ENCODE measurements around the gene SLC22A7.
A peak's percentile ranks its signal among the peaks of the same experiment; 100 is the strongest.

SLC22A7 gene

DNA sequence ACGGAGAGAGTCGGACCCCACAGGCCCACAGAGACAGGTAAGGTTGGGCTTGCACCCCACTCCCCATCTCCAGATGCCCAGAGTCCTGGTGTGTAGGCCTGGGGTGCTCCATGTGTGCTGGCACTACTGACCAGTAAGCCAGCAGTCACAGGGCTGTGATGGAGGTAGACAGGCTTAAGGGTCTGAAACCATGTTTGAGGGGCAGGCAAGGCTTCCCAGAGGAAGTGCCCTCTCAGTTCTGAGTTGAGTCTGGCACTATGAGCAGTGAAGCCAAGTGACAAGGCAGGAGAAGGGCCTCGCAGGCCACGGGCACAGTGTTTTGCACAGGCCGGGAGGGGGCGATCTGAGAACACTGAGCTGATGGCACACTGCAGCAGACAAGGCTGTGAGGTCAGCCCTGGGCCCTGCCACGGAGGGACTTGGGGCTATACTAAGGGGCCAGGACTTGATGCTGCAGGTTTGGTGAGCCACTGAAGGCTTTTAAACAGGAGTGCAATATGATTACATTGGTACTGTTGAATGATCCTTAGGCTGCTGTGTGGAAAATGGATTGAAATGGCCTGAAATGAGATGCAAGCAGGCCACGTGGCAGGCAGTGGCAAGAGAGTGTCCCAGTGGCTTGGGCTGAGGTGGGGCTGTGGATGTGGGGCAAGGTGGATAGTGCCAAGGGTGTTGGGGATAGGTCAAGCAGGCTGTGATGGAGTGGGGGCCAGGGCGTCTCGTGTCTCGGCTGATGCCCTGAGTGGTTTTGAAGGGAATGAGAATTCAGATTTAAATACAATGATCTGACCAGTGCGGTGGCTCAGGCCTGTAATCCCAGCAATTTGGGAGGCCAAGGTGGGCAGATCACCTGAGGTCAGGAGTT lies 34.5 kb upstream of the SLC22A7 start:
- no peak overlapping the region for H3K27ac ChIP-seq
- DNase-seq (ENCODE audit: low spot score) = peak; percentile 80
- TF ChIP-seq CTCF (conservative IDR thresholded peaks at IDR 0.05; ENCODE audit: low read depth) = peak; percentile 87
- ChIA-PET CTCF (interaction anchor here (0.6 to 3.3 kb wide), 17 partner anchors 9 to 585 kb away, joined by 3 to 18 read pairs (median 4); partner anchors contain the start of gene DNPH1), POLR2A (ENCODE audit: low non-redundant PET) (no interaction called here)

GRCh38 chr6:43264599-43265145 lies 33.4 kb upstream of the SLC22A7 start:
- ChIA-PET CTCF (interaction anchor here (0.6 to 3.3 kb wide), 3 partner anchors 70 to 1033 kb away, joined by 4 to 18 read pairs (median 16); no protein-coding TSS in a partner anchor), POLR2A (ENCODE audit: low non-redundant PET) (no interaction called here)
- H3K27ac ChIP-seq = no peak overlapping the region
- TF ChIP-seq CTCF (conservative IDR thresholded peaks at IDR 0.05; ENCODE audit: low read depth) = no peak
- no peak for DNase-seq (ENCODE audit: low spot score)

DNA sequence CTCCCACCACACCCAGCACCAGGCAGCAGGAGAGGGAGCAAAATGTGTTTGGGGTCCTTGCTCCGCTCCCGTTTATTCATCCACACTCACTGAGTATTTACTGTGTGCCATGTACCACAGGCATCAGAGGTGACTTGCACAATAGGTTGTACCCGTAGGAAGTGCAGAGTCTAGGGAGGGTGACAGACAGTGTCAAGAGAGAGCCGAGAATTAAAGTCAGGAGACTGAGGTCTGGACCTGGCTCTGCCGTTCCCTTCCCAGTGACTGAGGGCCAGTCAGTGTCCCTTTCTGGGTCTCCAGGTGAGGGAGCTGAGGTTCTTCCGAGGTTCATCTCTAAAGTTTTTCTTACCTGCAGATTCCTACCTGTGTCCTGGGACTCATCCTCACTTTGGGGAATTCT lies 32.5 kb upstream of the SLC22A7 start:
- ChIA-PET POLR2A (ENCODE audit: low non-redundant PET) (no interaction called here), CTCF (interaction anchor here (0.5 to 1.1 kb wide), 3 partner anchors 24 to 231 kb away, joined by 3 to 4 read pairs (median 3); no protein-coding TSS in a partner anchor)
- TF ChIP-seq CTCF (conservative IDR thresholded peaks at IDR 0.05; ENCODE audit: low read depth) = no peak
- no peak overlapping the region for H3K27ac ChIP-seq
- DNase-seq (ENCODE audit: low spot score) = no peak

DNA sequence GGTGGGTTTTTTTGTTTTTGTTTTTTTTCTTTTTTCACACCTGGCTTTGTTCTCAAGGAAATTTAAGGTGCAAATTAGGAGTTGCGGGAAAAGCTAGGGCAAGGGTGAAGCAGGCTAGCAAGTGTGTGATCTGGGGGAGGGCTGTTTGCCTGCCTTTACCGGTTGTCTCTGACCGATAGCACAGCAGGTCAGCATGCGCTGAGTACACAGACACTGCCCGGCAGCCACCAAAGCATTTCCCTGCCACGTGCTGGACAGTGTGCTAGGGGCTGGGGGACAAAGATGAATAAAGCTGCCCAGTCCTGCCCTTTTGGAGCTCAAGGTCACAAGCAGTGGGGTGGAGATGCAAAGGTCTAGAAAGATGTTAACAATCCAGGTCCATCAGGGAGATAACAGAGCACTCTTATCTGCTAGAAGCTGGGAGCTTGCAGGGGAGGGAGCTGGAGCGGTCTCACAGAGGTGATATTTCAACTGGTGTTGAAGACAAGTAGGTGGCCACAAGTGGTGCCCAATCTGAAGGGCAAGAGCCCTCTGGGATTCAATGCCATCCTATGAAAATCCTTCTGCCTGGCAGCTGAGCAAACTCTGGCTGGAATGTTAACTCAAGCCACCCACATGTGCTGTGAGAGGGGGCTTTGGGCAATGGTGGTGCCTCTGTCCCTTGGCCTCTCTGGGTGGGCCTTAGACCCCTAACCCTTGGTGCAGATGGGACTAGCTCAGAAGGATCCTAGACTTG lies 30.3 kb upstream of the SLC22A7 start:
- no peak overlapping the region for H3K27ac ChIP-seq
- ChIA-PET CTCF (interaction anchor here (0.6 kb wide), 1 partner anchor 32 kb away, joined by 3 read pairs; no protein-coding TSS in a partner anchor), POLR2A (ENCODE audit: low non-redundant PET) (no interaction called here)
- no peak for TF ChIP-seq CTCF (conservative IDR thresholded peaks at IDR 0.05; ENCODE audit: low read depth)
- no peak for DNase-seq (ENCODE audit: low spot score)

DNA sequence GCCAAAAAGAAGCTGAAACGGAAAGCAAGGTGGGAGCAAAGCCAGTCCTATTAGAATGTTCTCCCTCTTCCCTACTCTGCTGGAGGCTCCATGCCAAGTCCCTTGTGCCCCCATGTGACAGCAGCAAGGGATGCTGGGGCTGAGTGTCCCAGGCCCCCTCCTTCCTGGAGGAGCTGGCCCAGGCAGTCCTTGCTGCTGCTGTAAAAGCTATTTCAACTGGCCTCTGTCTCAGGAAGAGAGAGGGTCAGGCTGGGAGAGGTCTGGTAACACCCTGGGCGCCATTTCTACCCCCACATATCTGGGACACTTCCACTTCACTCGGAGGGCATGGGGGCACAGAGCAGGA lies 29.7 kb upstream of the SLC22A7 start:
- no peak for TF ChIP-seq CTCF (conservative IDR thresholded peaks at IDR 0.05; ENCODE audit: low read depth)
- ChIA-PET CTCF (interaction anchor here (0.6 kb wide), 1 partner anchor 31 kb away, joined by 3 read pairs; no protein-coding TSS in a partner anchor), POLR2A (ENCODE audit: low non-redundant PET) (no interaction called here)
- no peak overlapping the region for H3K27ac ChIP-seq
- no peak for DNase-seq (ENCODE audit: low spot score)

DNA sequence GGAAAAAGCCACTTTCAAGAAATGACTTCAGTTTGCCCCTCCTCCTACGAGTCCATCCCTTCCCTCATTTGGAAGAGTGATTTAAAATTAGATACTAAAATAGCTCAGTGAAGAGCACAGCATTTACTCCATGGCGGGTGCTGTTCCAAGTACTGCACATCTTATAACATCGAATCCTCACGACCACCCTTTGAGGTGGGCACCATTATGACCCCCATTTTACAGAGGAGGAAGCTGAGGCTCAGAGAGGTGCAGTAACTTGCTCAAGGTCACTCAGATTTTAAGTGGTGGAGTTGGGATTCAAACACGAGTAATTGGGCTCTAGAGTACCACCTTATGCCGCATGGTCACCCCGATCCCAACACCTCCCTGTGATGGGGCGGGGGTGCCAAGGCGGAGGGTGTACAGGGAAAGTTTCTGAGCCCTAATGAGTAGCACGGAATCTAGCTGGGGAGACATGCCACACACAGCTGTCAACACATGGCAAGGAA lies 29.2 kb upstream of the SLC22A7 start:
- DNase-seq (ENCODE audit: low spot score) = no peak
- no peak for TF ChIP-seq CTCF (conservative IDR thresholded peaks at IDR 0.05; ENCODE audit: low read depth)
- ChIA-PET CTCF (interaction anchor here (0.5 to 1.6 kb wide), 3 partner anchors 40 to 179 kb away, joined by 3 to 8 read pairs (median 5); partner anchors contain the start of gene CRIP3), POLR2A (ENCODE audit: low non-redundant PET) (no interaction called here)
- H3K27ac ChIP-seq = no peak overlapping the region
